Activated CD4-positive, CD25-positive, alpha-beta regulatory T cell (primary cell): ENCODE data around the gene TPM2.

Source experiments
- DNase-seq, 4 experiments: peaks; one replicate each; lab custom pipeline; 2025; lab: John Stamatoyannopoulos, UW

The TPM2 gene

GRCh38 chr9:35696520-35697215 is 6.9 kb upstream of the TPM2 start:
- peak; percentile 12 to 38 (median 20) for DNase-seq

GRCh38 chr9:35695943-35696401 is 6.2 kb upstream of the TPM2 start:
- no peak for DNase-seq

GRCh38 chr9:35691757-35692301 is 2.1 kb upstream of the TPM2 start:
- DNase-seq = no peak

- no peak for DNase-seq
Measured at GRCh38 chr9:35691334-35691650, 1.6 kb upstream of the TPM2 start.

GRCh38 chr9:35690614-35691333 is 1.0 kb upstream of the TPM2 start:
- no peak for DNase-seq

- no peak for DNase-seq
Measured at GRCh38 chr9:35690294-35690613, 529 bp upstream of the TPM2 start.

- no peak for DNase-seq
Measured at GRCh38 chr9:35688558-35689541, 875 bp downstream of the TPM2 start.

- DNase-seq = no peak
Measured at GRCh38 chr9:35687972-35688557, 1.7 kb downstream of the TPM2 start.

- DNase-seq = no peak
Measured at GRCh38 chr9:35687306-35687705, 2.4 kb downstream of the TPM2 start.

GRCh38 chr9:35686222-35687203 is 3.2 kb downstream of the TPM2 start:
- DNase-seq = no peak

- no peak for DNase-seq
Measured at GRCh38 chr9:35685506-35685905, 4.2 kb downstream of the TPM2 start.

GRCh38 chr9:35684921-35685320 is 4.8 kb downstream of the TPM2 start:
- no peak for DNase-seq

- DNase-seq = no peak
Measured at GRCh38 chr9:35683323-35683722, 6.4 kb downstream of the TPM2 start.

- DNase-seq = no peak
Measured at GRCh38 chr9:35682520-35683315, 7.0 kb downstream of the TPM2 start.

- no peak for DNase-seq
Measured at GRCh38 chr9:35682051-35682450, 7.7 kb downstream of the TPM2 start.

GRCh38 chr9:35681341-35682002 is 8.3 kb downstream of the TPM2 start:
- no peak for DNase-seq

- DNase-seq = no peak
Measured at GRCh38 chr9:35680331-35681105, 9.2 kb downstream of the TPM2 start.

- DNase-seq = no peak
Measured at GRCh38 chr9:35679766-35680330, 9.9 kb downstream of the TPM2 start.
